MM.1S (cell line): ENCODE results near the gene BRF1.
"Not testable (repeated sequence)": the region's sequence is repeated elsewhere in the genome, so short reads cannot be mapped to it uniquely, and the experiment has no call there.

Source experiments
- DNase-seq: peaks from one replicate; pipeline ENCODE4 v3.0.0-alpha.2; 2015
- H2AFZ ChIP-seq: fragments of 300-600 bp; sonication (generic); 2 replicates; pipeline ENCODE4 v1.6.0; 2016; ENCODE audit warnings: antibody characterized with exemption, low read length
- H3F3A ChIP-seq: fragments of 300-600 bp; sonication (generic); 2 replicates; pipeline ENCODE4 v1.6.1; 2016; ENCODE audit warnings: mild to moderate bottlenecking, antibody characterized with exemption, low read length, moderate library complexity, mixed read lengths; ENCODE audit not compliant: insufficient read depth
- H3K27ac ChIP-seq: fragments of 300-600 bp; sonication (generic); 2 replicates; pipeline ENCODE4 v1.5.1; 2016; ENCODE audit warnings: mild to moderate bottlenecking, low read length
- H3K27me3 ChIP-seq: fragments of 300-600 bp; sonication (generic); replicated peaks from 2 replicates; pipeline ENCODE4 v1.6.0; 2016; ENCODE audit warnings: low read length; ENCODE audit not compliant: insufficient read depth
- H3K36me3 ChIP-seq: fragments of 300-600 bp; sonication (generic); replicated peaks from 2 replicates; pipeline ENCODE4 v1.6.1; 2016; ENCODE audit warnings: mild to moderate bottlenecking, low read length, mixed read lengths; ENCODE audit not compliant: insufficient read depth
- H3K4me1 ChIP-seq: fragments of 300-600 bp; sonication (generic); 2 replicates; pipeline ENCODE4 v1.6.1; 2016; ENCODE audit warnings: low read length, mixed read lengths
- H3K4me2 ChIP-seq: fragments of 300-600 bp; sonication (generic); 2 replicates; pipeline ENCODE4 v1.6.0; 2016; ENCODE audit warnings: low read depth, low read length
- H3K4me3 ChIP-seq: fragments of 300-600 bp; sonication (generic); 2 replicates; pipeline ENCODE4 v1.5.1; 2016; ENCODE audit warnings: low read length, mixed read lengths
- H3K79me2 ChIP-seq: fragments of 300-600 bp; sonication (generic); 2 replicates; pipeline ENCODE4 v1.6.1; 2016; ENCODE audit warnings: mixed run types, low read length, mixed read lengths
- H3K9ac ChIP-seq: fragments of 300-600 bp; sonication (generic); 2 replicates; pipeline ENCODE4 v1.6.1; 2016; ENCODE audit warnings: low read length, mixed read lengths
- H3K9me2 ChIP-seq: fragments of 300-600 bp; sonication (generic); replicated peaks from 2 replicates; pipeline ENCODE4 v1.6.1; 2016; ENCODE audit warnings: mild to moderate bottlenecking, low read length, mixed read lengths; ENCODE audit not compliant: insufficient read depth
- H3K9me3 ChIP-seq: fragments of 300-600 bp; sonication (generic); replicated peaks from 2 replicates; pipeline ENCODE4 v1.6.1; 2016; ENCODE audit warnings: mild to moderate bottlenecking, low read length, mixed read lengths; ENCODE audit not compliant: insufficient read depth
- H4K20me1 ChIP-seq: fragments of 300-600 bp; sonication (generic); 2 replicates; pipeline ENCODE4 v1.6.1; 2016; ENCODE audit warnings: mild to moderate bottlenecking, low read length, moderate library complexity, mixed read lengths; ENCODE audit not compliant: insufficient read depth
- EZH2 ChIP-seq: fragments of 300-600 bp; sonication (generic); optimal IDR thresholded peaks from 2 replicates; pipeline ENCODE3; 2017; ENCODE audit warnings: low read depth, mild to moderate bottlenecking, antibody characterized with exemption, low read length, mixed read lengths
- EZH2phosphoT487 ChIP-seq: fragments of 300-600 bp; sonication (generic); IDR thresholded peaks from 2 replicates; pipeline ENCODE4 v1.6.1; 2018; ENCODE audit warnings: antibody characterized with exemption, low read length
- TF ChIP-seq, protein P1 (sequence below): fragments of 300-600 bp; sonication (generic); IDR thresholded peaks from 2 replicates; pipeline ENCODE4 v1.5.1; 2016; ENCODE audit warnings: antibody characterized with exemption, low read length, mixed read lengths

BRF1 gene

GRCh38 chr14:105281371-105282097, 19.3 kb downstream of the BRF1 start:
- Histone ChIP-seq H3K27me3 (no peaks in the 10 kb centered on the region), H3K79me2 (peaks cover 5% of the 10 kb centered on the region), H2AFZ (no peak overlapping the region), H3K9me3 (no peaks in the 10 kb centered on the region), H3F3A (no peaks in the 10 kb centered on the region), H3K4me3 (no peak overlapping the region), H3K36me3 (no peaks in the 10 kb centered on the region), H3K4me2 (no peak overlapping the region), H3K27ac (no peak overlapping the region), H3K9me2 (no peaks in the 10 kb centered on the region), H4K20me1 (no peaks in the 10 kb centered on the region), H3K9ac (no peak overlapping the region), H3K4me1 (no peaks in the 10 kb centered on the region)
- TF ChIP-seq, protein P1, sequence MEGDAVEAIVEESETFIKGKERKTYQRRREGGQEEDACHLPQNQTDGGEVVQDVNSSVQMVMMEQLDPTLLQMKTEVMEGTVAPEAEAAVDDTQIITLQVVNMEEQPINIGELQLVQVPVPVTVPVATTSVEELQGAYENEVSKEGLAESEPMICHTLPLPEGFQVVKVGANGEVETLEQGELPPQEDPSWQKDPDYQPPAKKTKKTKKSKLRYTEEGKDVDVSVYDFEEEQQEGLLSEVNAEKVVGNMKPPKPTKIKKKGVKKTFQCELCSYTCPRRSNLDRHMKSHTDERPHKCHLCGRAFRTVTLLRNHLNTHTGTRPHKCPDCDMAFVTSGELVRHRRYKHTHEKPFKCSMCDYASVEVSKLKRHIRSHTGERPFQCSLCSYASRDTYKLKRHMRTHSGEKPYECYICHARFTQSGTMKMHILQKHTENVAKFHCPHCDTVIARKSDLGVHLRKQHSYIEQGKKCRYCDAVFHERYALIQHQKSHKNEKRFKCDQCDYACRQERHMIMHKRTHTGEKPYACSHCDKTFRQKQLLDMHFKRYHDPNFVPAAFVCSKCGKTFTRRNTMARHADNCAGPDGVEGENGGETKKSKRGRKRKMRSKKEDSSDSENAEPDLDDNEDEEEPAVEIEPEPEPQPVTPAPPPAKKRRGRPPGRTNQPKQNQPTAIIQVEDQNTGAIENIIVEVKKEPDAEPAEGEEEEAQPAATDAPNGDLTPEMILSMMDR, result no peak
- DNase-seq, result no peak

GRCh38 chr14:105280525-105280924, 20.3 kb downstream of the BRF1 start:
- peaks cover 5% of the 10 kb centered on the region for H3K79me2 ChIP-seq
- DNase-seq, result no peak

DNA sequence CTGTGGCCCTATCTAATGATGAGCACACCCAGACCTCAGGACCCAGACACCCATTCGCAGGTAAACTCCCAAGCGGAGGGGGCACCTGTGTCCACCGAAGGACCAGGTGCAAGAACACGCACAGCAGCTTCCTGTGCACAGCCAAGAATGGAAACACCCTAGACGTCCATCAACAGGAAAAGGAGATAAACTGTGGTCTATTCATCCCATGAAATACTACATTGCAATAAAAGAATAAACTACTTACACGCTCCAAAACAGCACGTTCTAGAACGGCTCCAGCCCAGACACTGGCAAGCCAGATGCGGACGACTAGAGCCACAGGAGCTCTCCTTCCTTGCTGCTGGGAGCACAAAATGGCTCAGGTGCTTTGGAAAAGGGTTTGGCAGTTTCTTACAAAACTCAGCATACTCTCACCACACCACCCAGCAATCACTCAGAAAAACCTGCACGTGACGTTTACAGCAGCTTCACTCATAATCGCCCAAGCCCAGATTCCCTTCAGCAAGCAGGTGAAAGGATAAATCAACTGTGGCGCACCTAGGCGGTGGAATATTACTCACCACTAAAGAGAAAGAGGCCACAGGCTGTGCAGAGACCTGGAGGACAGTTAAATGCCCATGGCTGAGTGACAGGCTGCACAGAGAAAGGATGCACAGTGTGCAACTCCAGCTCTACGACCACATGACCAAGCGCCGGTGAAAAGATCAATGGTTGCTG, 21.0 kb downstream of the BRF1 start:
- no peaks in the 10 kb centered on the region for H4K20me1 ChIP-seq
- H3K27me3 ChIP-seq, result no peaks in the 10 kb centered on the region
- no peak overlapping the region for H3K9ac ChIP-seq
- H3K4me1 ChIP-seq, result no peaks in the 10 kb centered on the region
- H3K27ac ChIP-seq, result no peak overlapping the region
- no peak overlapping the region for H3K4me3 ChIP-seq
- H3K9me2 ChIP-seq, result no peaks in the 10 kb centered on the region
- H3F3A ChIP-seq, result no peaks in the 10 kb centered on the region
- DNase-seq, result no peak
- H3K9me3 ChIP-seq, result no peaks in the 10 kb centered on the region
- TF ChIP-seq EZH2, result no peak
- no peak overlapping the region for H3K4me2 ChIP-seq
- no peaks in the 10 kb centered on the region for H3K36me3 ChIP-seq
- H3K79me2 ChIP-seq, result peaks cover 5% of the 10 kb centered on the region
- H2AFZ ChIP-seq, result no peak overlapping the region

More at GRCh38 chr14:105280525-105280924, 20.3 kb downstream of the BRF1 start:
- H3K27ac ChIP-seq, result no peak overlapping the region
- no peak overlapping the region for H2AFZ ChIP-seq
- no peaks in the 10 kb centered on the region for H3K36me3 ChIP-seq
- H3K9me3 ChIP-seq, result no peaks in the 10 kb centered on the region
- no peak overlapping the region for H3K4me2 ChIP-seq
- TF ChIP-seq, protein P1, result no peak
- TF ChIP-seq EZH2phosphoT487 (no peak), EZH2 (no peak)
- H4K20me1 ChIP-seq, result no peaks in the 10 kb centered on the region
- H3K9ac ChIP-seq, result no peak overlapping the region
- H3K4me3 ChIP-seq, result no peak overlapping the region
- no peaks in the 10 kb centered on the region for H3K9me2 ChIP-seq
- H3K4me1 ChIP-seq, result no peaks in the 10 kb centered on the region
- no peaks in the 10 kb centered on the region for H3F3A ChIP-seq
- no peaks in the 10 kb centered on the region for H3K27me3 ChIP-seq

GRCh38 chr14:105277448-105277847, 23.4 kb downstream of the BRF1 start:
- H3K9ac ChIP-seq, H3K4me2 ChIP-seq, DNase-seq, H3K36me3 ChIP-seq, H3K9me2 ChIP-seq, H3K4me1 ChIP-seq, H4K20me1 ChIP-seq, H3K9me3 ChIP-seq, H3K27ac ChIP-seq, H3F3A ChIP-seq, H2AFZ ChIP-seq, H3K4me3 ChIP-seq, H3K27me3 ChIP-seq, H3K79me2 ChIP-seq: not testable (repeated sequence)
